ENCODE measurements around the gene DNM1.

- no peak for TF ChIP-seq CTCF (IDR thresholded peaks at IDR 0.05 in 2 of 3, conservative IDR thresholded peaks at IDR 0.05 in 1 of 3; ENCODE audit: control insufficient read depth in 2 of 3, extremely low read depth in 1 of 3, insufficient read depth in 1 of 3, low read depth in 3 of 3, low read length in 3 of 3)
- TF ChIP-seq CHD4 (IDR thresholded peaks at IDR 0.05) = no peak
- no peak for TF ChIP-seq SRF (IDR thresholded peaks at IDR 0.05; ENCODE audit: low read depth in 2 of 2, low read length in 2 of 2)
- TF ChIP-seq TCF3 (IDR thresholded peaks at IDR 0.05; ENCODE audit: borderline replicate concordance, insufficient read depth, low read depth, low read length) = no peak
- TF ChIP-seq, protein P1, sequence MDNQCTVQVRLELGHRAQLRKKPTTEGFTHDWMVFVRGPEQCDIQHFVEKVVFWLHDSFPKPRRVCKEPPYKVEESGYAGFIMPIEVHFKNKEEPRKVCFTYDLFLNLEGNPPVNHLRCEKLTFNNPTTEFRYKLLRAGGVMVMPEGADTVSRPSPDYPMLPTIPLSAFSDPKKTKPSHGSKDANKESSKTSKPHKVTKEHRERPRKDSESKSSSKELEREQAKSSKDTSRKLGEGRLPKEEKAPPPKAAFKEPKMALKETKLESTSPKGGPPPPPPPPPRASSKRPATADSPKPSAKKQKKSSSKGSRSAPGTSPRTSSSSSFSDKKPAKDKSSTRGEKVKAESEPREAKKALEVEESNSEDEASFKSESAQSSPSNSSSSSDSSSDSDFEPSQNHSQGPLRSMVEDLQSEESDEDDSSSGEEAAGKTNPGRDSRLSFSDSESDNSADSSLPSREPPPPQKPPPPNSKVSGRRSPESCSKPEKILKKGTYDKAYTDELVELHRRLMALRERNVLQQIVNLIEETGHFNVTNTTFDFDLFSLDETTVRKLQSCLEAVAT (IDR thresholded peaks at IDR 0.05) = no peak
- no peak for TF ChIP-seq ZBTB33 (IDR thresholded peaks at IDR 0.05)
- no peak for TF ChIP-seq CEBPB (IDR thresholded peaks at IDR 0.05; ENCODE audit: borderline replicate concordance in 1 of 2, low read depth in 2 of 2, low read length in 2 of 2)
- no peak for TF ChIP-seq KDM1A (IDR thresholded peaks at IDR 0.05; ENCODE audit: borderline replicate concordance)
- TF ChIP-seq CHD1 (IDR thresholded peaks at IDR 0.05; ENCODE audit: low read depth, low read length) = no peak
- no peak for TF ChIP-seq PBX3 (IDR thresholded peaks at IDR 0.05; ENCODE audit: insufficient replicate concordance, low read depth, low read length)
- TF ChIP-seq TAF1 (IDR thresholded peaks at IDR 0.05; ENCODE audit: borderline replicate concordance, low read depth, low read length) = no peak
- TF ChIP-seq FOXM1 (IDR thresholded peaks at IDR 0.05; ENCODE audit: low read depth, low read length) = no peak
- no peak for TF ChIP-seq ZNF274 (IDR thresholded peaks at IDR 0.05; ENCODE audit: insufficient read depth, insufficient read length)
Observed at GRCh38 chr9:128285033-128285784, 82.0 kb downstream of the DNM1 start.
